HG02885 (cell line): ENCODE measurements around the gene APLF.
"Not testable (repeated sequence)": the region's sequence is repeated elsewhere in the genome, so short reads cannot be mapped to it uniquely, and the experiment has no call there.

ENCODE experiments used
- ATAC-seq: cut with Tn5 transposase; IDR thresholded peaks from one replicate; pipeline ENCODE4 v1.9.1; 2021; ENCODE audit warnings: mild to moderate bottlenecking; ENCODE audit not compliant: unreplicated experiment, poor library complexity

Gene APLF

DNA sequence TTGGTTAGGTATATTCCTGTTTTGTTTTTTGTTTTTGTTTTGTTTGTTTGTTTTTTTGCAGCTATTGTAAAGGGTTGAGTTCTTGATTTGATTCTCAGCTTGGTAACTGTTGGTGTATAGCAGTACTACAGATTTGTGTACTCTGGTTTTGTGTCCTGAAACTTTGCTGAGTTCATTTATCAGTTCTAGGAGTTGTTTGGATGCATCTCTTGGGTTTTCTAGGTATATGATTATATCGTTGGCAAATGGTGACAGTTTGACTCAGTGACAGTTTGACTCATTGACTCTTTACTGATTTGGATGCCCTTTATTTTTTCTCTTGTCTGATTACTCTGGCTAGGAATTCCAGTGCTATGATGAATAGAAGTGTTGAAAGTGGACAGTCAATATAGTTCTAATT lies 53.7 kb downstream of the APLF start:
- no peak for ATAC-seq

DNA sequence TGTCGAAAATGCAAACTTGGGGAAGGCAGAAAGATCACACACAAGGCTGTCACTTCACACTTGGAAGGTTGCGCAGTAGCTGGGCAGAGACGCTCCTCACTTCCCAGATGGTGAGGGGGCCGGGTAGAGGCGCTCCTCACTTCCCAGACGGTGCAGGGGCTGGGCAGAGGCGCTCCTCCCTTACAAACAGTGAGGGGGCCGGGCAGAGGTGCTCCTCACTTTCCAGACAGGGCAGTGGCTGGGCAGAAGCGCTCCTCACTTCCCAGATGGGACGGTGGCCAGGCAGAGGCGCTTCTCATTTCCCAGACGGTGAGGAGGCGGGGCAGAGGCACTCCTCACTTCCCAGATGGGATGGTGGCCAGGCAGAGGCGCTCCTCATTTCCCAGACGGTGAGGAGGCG lies 59.6 kb downstream of the APLF start:
- not testable (repeated sequence) for ATAC-seq

DNA sequence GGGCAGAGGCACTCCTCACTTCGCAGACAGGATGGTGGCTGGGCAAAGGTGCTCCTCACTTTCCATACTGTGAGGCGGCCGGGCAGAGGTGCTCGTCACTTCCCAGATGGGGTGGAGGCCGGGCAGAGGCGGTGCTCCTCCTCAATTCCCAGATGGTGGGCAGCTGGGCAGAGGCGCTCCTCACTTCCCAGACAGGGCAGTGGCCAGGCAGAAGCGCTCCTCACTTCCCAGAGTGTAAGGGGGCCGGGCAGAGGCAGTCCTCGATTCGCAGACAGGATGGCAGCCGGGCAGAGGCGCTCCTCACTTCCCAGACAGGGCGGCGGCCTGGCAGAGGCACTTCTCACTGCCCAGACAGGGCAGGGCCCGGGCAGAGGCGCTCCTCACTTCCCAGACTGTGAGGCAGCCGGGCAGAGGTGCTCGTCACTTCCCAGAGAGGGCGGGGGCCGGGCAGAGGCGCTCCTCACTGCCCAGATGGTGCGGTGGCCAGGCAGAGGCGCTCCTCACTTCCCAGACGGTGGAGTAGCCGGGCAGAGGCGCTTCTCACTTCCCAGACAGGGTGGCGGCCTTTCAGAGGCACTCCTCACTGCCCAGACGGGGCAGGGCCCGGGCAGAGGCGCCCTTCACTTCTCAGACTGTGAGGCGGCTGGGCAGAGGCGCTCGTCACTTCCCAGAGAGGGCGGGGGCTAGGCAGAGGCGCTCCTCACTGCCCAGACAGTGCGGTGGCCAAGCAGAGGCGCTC lies 60.1 kb downstream of the APLF start:
- not testable (repeated sequence) for ATAC-seq

DNA sequence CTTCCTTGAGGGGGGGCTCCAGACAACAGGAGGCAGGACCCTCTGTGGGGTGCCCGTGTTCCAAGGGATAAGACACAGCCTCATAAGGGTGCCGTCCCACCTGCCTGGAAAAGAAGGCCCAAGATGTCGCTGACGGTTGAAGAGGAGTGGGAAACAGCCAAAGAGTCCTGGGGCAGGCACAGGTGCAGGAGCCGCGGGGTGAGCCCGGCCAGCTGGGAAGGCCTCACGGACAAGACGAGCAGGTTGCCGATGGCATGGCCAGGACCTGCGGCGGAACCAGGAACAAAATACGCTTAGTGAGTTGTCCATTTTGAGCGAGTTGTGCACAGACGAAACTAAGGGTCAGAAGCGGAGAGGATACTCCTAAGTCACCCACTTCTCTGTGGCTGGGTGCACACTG lies 61.8 kb downstream of the APLF start:
- not testable (repeated sequence) for ATAC-seq

DNA sequence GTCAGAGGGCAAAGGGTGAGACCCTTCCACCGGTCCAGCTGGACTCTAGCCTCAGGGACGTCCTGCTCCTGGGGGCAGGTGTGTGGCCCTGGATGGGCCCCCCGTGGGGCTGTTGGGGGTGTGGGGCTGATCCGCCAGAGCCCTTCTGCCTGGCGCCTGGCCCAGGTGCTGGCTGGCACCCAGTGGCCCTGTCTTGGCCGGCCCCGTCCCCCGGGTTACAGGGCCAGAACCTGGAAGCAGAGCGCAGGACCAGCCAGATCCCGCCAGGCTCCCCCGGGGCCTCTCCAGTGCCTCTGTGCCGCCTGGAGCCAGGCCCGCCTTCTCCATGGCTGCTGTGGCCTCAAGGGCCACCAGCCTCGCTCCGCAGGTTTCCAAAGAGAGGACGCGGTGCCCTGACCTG lies 62.3 kb downstream of the APLF start:
- not testable (repeated sequence) for ATAC-seq

DNA sequence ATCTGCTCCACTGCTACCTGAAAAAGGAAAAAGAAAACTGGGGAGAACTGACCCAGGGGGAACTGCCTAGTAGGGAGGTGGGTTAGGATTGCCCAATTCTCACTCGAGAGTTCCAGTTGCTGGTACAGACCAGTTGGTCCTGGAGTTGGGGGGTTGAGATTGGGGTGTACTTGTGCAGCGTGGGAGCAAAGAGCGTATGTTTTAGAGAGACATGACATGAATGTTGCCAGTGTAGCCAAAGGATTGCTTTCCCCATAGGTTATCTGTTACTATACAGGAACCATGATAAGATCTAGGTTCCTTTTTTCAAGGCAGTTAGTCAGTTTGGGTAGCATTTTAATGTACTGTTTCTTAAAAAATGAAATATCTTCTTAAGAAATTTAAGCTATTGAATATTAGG lies 68.6 kb downstream of the APLF start:
- no peak for ATAC-seq

DNA sequence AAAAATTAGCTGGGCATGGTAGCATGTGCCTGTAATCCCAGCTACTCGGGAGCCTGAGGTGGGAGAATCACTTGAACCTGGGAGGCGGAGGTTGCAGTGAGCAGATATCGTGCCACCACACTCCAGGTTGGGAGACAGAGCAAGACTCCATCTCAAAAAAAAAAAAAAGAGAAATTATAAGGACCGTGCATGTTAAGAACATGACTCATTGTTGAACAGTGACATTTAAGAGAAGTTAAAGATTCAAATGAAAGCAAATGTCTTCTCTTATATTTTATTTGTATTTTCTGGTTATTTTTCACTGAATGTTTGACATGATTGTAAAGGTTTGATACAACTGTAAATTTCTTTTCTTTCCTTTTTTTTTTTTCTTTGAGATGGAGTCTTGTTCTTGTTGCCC lies 69.6 kb downstream of the APLF start:
- ATAC-seq: no peak

DNA sequence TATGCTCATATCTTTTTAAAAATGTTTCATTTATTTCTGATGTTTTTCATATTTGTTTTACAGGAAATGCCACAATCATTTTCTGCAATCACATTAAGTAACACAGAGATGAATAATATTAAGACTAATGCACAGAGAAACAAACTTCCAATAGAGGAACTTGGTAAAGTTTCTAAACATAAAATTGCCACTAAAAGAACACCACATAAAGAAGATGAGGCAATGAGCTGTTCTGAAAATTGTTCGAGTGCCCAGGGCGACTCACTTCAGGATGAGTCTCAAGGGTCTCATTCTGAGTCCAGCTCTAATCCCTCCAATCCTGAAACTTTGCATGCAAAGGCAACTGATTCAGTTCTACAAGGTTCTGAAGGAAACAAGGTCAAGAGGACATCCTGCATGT lies 70.4 kb downstream of the APLF start:
- ATAC-seq: peak; percentile 42

DNA sequence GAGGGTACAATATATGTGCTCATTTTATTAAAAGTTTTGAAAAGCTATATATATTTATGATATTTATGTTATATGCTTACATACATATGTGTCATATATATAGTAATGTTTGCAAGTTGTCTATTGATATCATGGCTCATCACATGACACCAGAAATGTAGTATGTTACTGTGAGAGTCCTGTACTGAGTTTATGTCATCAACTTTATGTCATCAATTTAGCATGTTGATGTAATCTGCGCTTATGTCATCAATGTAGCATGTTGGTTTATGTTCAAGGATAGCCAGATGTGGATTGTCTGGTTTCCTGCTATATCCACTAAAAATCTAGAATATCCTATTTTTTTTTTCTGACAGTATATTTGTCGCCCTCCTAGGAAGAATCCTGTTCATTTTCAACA lies 77.4 kb downstream of the APLF start:
- ATAC-seq: no peak

DNA sequence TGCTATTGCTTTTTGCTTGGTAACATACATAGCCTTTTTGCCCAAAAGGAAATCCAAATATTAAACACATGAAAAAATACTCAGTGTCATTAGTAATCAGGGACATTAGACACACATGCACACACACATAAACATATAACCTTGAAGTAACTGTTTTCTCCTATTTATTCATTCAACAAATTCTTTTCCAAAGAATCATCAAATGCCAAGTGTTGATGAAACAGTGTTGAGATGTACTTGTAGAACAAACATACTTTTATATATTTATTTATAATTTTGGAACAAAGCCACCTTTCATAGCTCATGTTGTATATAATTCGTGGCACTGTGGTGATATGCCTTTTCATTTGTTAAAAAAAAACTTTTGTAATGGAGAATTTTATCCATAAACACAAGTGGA lies 81.0 kb downstream of the APLF start:
- no peak for ATAC-seq

DNA sequence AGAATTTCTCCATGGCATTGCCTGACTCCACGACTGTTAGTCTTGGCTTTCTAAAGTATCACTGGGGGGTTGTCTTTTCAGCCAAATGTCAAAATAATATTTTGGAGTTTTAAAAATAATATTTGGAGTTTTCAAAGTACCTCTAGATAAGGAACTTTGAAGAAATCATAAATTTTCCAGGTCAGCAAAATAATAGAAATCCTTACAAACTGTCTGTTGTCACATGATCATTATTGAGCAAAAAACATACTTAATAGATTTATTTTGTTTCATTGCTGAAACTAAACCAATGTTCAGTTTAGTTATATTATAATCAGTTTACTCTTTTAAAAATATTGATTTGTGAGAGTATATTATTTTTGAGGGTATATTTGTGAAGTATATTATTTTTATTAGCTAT lies 85.7 kb downstream of the APLF start:
- no peak for ATAC-seq

DNA sequence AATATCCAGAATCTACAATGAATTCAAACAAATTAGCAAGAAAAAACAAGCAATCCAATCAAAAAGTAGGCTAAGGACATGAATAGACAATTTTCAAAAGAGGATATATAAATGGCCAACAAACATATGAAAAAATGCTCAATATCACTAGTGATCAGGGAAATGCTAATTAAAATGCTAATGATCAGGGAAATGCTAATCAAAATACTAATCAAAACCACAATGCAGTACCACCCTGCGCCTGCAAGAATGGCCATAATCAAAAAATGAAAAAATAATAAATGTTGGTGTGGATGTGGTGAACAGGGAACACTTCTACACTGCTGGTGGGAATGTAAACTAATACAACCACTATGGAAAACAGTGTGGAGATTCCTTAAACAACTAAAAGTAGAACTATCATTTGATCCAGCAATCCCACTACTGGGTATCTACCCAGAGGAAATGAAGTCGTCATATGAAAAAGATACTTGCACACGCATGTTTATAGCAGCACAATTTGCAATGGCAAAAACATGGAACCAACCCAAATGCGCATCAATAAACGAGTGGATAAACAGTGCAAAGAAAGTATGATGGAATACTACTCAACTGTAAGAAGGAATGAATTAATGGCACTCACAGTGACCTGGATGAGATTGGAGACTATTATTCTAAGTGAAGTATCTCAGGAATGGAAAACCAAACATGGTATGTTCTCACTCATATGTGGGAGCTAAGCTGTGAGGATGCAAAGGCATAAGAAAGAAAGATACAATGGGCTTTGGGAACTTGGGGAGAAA lies 88.2 kb downstream of the APLF start:
- ATAC-seq: not testable (repeated sequence)

DNA sequence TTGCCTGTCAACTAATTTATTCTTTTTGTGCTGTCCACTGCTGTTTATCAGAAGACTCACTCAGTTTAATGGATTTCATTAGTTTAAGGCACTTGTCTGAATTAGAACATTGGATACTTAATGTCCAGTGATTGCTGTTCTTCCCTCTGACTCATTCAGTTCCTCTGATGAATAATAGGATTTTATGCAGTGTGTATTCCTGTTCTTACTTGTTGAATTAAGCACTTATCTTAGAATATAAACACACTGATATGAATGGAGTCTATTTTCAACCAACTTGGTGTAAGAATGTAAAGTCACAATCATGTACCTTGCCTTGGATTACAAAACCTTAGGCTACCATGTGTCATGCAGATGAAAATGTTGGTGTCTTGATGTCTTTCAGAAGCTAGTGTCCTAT lies 89.0 kb downstream of the APLF start:
- no peak for ATAC-seq

DNA sequence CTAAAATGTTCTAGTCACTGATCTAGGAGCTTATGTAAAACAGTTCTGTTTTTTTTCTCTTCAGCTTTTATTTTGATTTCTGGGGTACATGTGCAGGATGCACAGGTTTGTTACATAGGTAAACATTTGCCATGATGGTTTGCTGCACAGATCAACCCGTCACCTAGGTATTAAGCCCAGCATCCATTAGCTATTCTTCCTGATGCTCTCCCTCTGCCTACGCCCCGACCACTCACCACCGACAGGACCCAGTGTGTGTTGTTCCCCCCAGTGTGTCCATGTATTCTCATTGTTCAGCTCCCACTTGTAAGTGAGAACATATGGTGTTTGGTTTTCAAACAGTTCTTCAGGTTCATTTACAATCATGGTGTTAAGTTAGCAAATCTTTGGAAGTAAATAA lies 91.2 kb downstream of the APLF start:
- ATAC-seq: no peak

DNA sequence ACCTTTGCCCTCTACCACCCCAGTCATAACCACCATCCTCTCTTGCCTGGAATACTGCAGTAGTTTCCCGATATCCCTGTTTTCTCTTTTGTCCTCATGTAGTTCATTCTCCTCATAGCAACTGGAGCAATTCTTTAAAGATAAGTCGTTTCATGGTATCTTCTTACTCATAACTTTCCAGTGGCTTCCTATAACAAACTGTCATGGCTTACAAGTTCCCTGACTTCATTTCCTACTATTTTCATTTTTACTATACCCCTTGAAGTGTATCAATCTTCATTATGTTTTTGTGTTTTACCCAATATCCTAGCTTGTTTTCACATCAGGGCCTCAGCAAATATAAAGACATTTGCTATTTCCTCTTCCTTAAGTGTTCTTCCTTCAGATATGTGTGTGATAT lies 92.3 kb downstream of the APLF start:
- no peak for ATAC-seq

DNA sequence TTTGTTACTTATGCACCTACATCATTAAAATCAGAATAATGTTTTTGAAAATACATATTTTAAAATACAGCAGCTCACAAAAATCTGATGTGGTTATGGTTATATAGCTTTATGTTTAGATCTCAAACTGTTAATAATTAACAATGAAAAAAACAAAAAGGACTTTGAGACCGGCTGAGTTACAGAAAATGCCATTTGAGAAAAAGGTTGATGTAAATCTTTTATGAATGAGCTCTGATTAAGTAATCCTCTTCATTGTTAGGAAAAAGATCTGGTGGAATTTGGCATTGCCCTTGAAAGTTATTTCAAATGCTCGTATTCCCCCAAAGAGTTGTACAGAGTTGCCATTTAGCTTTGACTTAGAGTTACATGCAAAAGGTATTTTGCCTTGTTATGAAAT lies 93.2 kb downstream of the APLF start:
- no peak for ATAC-seq

DNA sequence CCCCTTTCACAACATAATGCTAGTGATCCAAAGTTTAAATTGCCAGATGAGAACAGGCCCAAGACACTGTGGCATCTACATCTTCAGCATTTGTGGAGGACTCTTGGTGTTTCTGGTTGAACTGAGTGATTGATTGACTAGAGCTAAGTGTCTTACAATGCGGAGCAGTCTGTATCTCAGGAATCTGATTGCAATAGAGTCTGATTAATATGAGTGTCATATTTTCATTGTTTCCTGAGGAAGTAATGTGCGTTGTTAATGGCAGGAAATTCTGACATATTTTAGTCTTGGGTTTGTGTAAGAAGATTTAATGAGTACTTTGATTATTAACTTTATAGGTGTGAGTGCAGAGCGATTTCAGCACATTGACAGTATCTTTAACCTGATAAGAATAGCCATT lies 94.0 kb downstream of the APLF start:
- no peak for ATAC-seq

DNA sequence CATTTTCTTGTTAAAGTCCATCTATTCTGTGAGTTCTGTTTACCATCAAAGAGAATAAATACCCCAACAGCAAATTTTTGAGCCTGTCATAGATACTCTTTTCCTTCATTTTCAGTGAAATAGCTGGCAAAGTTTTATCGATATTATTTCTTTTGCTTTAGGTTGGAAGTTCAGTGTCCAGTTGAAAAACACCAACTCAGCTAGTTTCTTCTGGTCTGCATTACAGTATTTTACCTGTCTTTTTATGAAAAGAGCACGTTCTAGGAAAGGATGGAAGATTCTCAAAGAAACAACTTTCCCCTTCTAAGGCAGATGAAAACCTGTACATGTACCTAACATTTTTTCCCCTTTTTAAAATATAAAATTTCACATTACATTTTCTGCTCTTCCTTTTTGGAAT lies 95.5 kb downstream of the APLF start:
- no peak for ATAC-seq

DNA sequence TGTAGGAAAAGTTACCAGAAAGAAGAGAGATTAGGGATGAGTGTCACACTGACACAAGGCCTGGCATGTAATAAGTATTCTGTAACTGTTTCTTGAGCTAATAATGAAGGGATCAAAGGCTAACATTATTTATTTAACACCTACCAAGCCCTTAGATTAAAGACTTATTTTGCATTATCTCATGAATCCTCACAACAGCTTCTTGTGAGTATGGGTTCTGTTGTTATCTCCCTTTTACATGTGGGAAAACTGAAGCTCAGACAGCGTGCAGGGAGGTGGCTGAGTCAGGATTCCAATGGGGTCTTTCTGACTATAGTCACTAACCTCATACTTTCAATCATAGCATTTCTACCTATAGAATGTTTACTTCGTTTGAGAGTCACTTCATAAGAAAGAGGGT lies 97.0 kb downstream of the APLF start:
- ATAC-seq: no peak

DNA sequence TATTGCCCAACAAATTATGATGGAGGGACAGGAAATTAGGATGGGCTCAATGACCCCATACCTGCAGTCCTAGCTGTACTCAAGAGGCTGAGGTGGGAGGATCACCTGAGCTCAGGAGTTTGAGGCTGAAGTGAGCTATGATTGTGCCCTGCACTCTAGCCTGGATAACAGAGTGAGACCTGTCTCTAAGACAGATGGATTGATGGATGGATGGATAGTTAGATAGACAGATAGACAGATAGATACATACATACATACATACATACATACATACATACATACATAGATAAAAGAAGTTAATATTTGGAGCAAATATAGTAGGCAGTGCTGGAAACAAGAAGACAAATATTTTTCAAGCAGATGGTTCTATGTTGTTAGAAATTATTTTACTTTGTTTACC lies 97.9 kb downstream of the APLF start:
- ATAC-seq: no peak

DNA sequence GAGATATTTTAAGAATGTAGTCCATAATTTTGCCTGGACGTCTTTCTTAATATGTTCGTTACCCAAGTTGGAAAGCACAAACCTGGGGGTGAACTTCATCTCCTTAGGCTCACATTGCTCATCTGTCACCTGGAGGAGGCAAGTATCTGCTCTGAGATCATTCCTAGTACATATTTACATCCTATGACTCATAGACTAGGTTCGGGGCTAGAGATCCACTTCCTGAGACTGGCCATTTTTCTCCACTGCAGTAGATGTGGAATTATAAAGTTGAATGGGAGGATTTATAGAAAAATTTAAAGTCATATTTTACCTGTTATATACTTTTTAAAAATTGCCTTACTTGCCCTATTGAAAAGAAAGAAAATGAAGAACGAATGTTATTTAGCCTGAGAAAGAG lies 98.5 kb downstream of the APLF start:
- ATAC-seq: no peak

DNA sequence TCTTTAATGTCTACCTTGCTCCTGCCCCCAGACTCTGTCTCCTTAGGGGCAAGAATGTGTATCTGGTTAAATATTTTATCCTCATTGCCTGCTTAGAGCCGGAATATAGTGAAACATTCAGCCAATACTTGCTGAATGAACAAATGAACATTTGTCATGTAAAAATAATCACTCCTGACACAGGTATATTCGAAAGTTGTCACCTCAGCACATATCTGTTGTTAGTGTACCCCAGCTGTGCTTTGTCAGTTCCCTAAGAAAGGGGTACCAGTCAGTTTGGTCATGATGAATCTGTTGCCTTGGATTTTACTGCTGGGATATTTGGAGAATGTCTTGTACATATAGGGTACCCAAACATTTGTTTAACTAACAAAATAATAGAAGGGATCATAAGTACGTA lies 99.0 kb downstream of the APLF start:
- ATAC-seq: no peak
